MCF 10A (cell line): Measurements from ENCODE around the gene CDCA7L. TPM values are rescaled to one million over a fixed set of nuclear protein-coding genes. Genes with fewer than 3 reads are reported as not detected.
A peak's percentile ranks its signal among the peaks of the same experiment; 100 is the strongest.

ENCODE experiments used
- BruUV-seq: library from RNA; stranded (reverse); fragments of 400-500 nt; replicated peaks from 2 replicates; lab custom pipeline; 2021; lab: Mats Ljungman, UMichigan
- CTCF ChIA-PET: fragments of 300-600 bp; sonication (Branson Sonifier 250); formaldehyde crosslinking; extraction: SDS; loops from one replicate; lab custom pipeline; 2021; ENCODE audit warnings: antibody characterized with exemption, inconsistent platforms; lab: Yijun Ruan, JAX
- POLR2A ChIA-PET: fragments of 300-600, 350-650 bp; sonication (Branson Sonifier 250); formaldehyde crosslinking; extraction: SDS; loops from one replicate; lab custom pipeline; 2020; ENCODE audit warnings: antibody characterized with exemption, inconsistent platforms; lab: Yijun Ruan, JAX
- DNase-seq: peaks from one replicate; pipeline ENCODE4 v3.0.0-alpha.2; 2018; ENCODE audit not compliant: unreplicated experiment
- H3K27ac Mint-ChIP-seq: one replicate; pipeline ENCODE4 v1.8.0; 2022; ENCODE audit warnings: mild to moderate bottlenecking, low read depth, mixed read lengths; ENCODE audit not compliant: unreplicated experiment
- H3K27me3 Mint-ChIP-seq: one replicate; pipeline ENCODE4 v1.8.0; 2022; ENCODE audit warnings: mixed read lengths; ENCODE audit not compliant: insufficient read depth, unreplicated experiment
- H3K36me3 Mint-ChIP-seq: one replicate; pipeline ENCODE4 v1.8.0; 2022; ENCODE audit warnings: mild to moderate bottlenecking, moderate library complexity, mixed read lengths; ENCODE audit not compliant: insufficient read depth, unreplicated experiment
- H3K4me1 Mint-ChIP-seq: one replicate; pipeline ENCODE4 v1.8.0; 2022; ENCODE audit warnings: mixed read lengths; ENCODE audit not compliant: insufficient read depth, unreplicated experiment
- H3K4me3 Mint-ChIP-seq: one replicate; pipeline ENCODE4 v1.8.0; 2022; ENCODE audit warnings: mild to moderate bottlenecking, moderate library complexity, mixed read lengths; ENCODE audit not compliant: unreplicated experiment
- H3K9me3 Mint-ChIP-seq: one replicate; pipeline ENCODE4 v1.8.0; 2022; ENCODE audit warnings: mixed read lengths; ENCODE audit not compliant: unreplicated experiment
- intact Hi-C: fragments of 100-400 bp; cut with micrococcal nuclease; formaldehyde crosslinking; loops from 2 replicates; pipeline ENCODE4 v1.14.1; 2022
- total RNA-seq: library from RNA; stranded (reverse); gene quantifications from 2 replicates; pipeline ENCODE4 v1.2.3, GENCODE V29; 2022
- TF ChIP-seq, protein P1 (sequence below): fragments of 200-600 bp; IDR thresholded peaks from one replicate; pipeline ENCODE4 v1.8.0; 2022; ENCODE audit warnings: antibody characterized with exemption, mild to moderate bottlenecking; ENCODE audit not compliant: unreplicated experiment

The CDCA7L gene
- total RNA-seq, 1 experiment from 2014 or later, result 43.6 TPM

DNA sequence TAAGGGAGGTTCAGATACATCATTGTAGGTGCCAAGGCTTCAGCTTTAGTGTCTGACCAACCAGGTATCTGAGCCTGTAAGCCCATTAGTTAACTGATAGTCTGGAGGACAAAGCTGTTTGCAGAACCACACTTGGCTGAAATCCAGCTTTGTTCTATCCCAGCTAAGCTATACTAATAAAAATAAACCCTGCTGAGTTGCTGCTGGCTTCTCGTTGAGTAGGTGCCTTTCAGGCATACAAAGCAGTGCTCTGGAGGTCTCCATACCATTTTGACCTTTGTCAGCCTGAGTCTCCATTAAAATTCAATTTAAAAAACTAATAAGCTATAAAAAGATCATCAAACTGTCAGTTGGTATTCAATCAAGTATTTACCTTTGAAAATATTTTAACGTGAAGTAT lies 22.0 kb downstream of the CDCA7L start:
- no peaks in the 10 kb centered on the region for H3K27me3 Mint-ChIP-seq
- CTCF ChIA-PET, result interaction anchor here (0.7 to 0.8 kb wide), 2 partner anchors 9 to 19 kb away, joined by 3 to 4 read pairs; no protein-coding TSS in a partner anchor
- intact Hi-C loops, result no loop called here
- TF ChIP-seq, protein P1, sequence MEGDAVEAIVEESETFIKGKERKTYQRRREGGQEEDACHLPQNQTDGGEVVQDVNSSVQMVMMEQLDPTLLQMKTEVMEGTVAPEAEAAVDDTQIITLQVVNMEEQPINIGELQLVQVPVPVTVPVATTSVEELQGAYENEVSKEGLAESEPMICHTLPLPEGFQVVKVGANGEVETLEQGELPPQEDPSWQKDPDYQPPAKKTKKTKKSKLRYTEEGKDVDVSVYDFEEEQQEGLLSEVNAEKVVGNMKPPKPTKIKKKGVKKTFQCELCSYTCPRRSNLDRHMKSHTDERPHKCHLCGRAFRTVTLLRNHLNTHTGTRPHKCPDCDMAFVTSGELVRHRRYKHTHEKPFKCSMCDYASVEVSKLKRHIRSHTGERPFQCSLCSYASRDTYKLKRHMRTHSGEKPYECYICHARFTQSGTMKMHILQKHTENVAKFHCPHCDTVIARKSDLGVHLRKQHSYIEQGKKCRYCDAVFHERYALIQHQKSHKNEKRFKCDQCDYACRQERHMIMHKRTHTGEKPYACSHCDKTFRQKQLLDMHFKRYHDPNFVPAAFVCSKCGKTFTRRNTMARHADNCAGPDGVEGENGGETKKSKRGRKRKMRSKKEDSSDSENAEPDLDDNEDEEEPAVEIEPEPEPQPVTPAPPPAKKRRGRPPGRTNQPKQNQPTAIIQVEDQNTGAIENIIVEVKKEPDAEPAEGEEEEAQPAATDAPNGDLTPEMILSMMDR, result no peak
- peaks cover 10% of the 10 kb centered on the region for H3K4me1 Mint-ChIP-seq
- H3K36me3 Mint-ChIP-seq, result peaks cover 8% of the 10 kb centered on the region
- H3K9me3 Mint-ChIP-seq, result no peaks in the 10 kb centered on the region
- BruUV-seq, result no TSS peak
- no peak overlapping the region for H3K27ac Mint-ChIP-seq
- POLR2A ChIA-PET, result interaction anchor here (1.0 to 2.0 kb wide), 3 partner anchors 14 to 21 kb away, joined by 5 to 11 read pairs (median 5); no protein-coding TSS in a partner anchor
- H3K4me3 Mint-ChIP-seq, result no peak overlapping the region
- DNase-seq, result peak; percentile 38

DNA sequence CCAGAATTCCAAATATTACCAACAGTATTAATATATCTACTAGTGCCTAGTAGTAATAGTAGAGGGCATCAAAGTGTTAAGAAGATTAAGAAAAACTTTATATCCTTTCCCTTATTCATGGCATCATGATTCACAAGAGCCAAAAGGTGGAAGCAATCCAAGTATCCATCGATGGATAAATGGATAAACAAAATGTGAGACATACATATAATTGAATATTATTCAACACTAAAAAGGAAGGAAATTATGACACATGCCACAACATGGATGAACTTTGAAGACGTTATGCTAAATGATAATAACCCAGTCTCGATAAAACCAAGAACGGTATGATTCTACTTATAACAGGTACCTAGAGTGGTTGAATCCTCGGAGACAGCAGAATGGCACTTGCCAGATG lies 23.1 kb downstream of the CDCA7L start:
- Mint-ChIP-seq H3K36me3 (peaks cover 7% of the 10 kb centered on the region), H3K4me3 (no peak overlapping the region), H3K27ac (no peak overlapping the region), H3K9me3 (no peaks in the 10 kb centered on the region), H3K27me3 (no peaks in the 10 kb centered on the region), H3K4me1 (peaks cover 10% of the 10 kb centered on the region)
- CTCF ChIA-PET, result no interaction called here
- intact Hi-C loops, result no loop called here
- DNase-seq, result no peak
- BruUV-seq, result no TSS peak
- POLR2A ChIA-PET, result interaction anchor here (2.0 kb wide), 1 partner anchor 22 kb away, joined by 11 read pairs; no protein-coding TSS in a partner anchor
- TF ChIP-seq, protein P1, result no peak

DNA sequence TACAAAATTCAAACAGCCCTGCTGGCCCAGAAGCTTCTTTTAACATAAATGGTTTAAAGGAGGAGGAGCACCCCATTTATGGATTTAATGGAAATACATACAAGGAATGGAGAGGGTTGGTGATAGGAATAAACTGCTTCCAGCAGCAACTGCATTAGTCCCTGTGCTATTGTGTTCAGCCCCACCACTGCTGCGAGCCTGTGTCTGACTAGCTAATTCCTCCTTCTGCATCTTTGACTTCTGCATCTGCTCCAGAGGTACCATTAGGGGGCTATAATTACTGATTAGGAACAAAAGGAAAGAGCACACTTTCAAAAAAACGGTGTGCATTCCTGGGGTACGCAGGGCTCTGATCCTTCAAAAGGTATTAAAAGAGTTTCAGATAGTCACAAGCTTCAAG lies 24.8 kb downstream of the CDCA7L start:
- Mint-ChIP-seq H3K36me3 (no peaks in the 10 kb centered on the region), H3K27me3 (no peaks in the 10 kb centered on the region), H3K9me3 (no peaks in the 10 kb centered on the region), H3K4me1 (peaks cover 10% of the 10 kb centered on the region), H3K4me3 (no peak overlapping the region), H3K27ac (no peak overlapping the region)
- no peak for DNase-seq
- ChIA-PET POLR2A (interaction anchor here (0.5 to 1.3 kb wide), 2 partner anchors 10 to 477 kb away, joined by 3 read pairs; no protein-coding TSS in a partner anchor), CTCF (interaction anchor here (0.6 kb wide), 2 partner anchors 71 to 781 kb away, joined by 3 to 4 read pairs; no protein-coding TSS in a partner anchor)
- intact Hi-C loops, result no loop called here
- BruUV-seq, result no TSS peak
- TF ChIP-seq, protein P1, result no peak

DNA sequence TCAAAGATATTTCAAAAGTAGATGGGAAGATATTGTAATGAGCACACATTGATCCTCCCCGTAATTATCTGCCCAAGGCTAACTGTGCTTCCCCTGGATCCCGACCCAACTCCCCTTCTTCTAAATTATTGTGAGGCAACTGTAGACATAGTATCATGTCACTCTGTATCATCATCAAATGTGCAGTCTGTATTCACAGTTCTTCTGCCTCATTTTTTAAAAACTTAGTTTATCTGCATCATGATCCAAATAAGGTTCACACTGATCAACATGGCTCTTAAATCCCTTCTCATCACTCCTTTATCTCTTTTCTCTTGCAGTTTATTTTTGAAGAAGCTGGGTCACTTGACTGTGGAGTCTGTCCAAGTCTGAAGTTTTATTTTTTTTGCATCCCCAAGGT lies 27.5 kb downstream of the CDCA7L start:
- H3K27ac Mint-ChIP-seq, result no peak overlapping the region
- TF ChIP-seq, protein P1, result no peak
- peaks cover 11% of the 10 kb centered on the region for H3K36me3 Mint-ChIP-seq
- H3K4me3 Mint-ChIP-seq, result no peak overlapping the region
- ChIA-PET CTCF (no interaction called here), POLR2A (no interaction called here)
- DNase-seq, result no peak
- intact Hi-C loops, result no loop called here
- no peaks in the 10 kb centered on the region for H3K9me3 Mint-ChIP-seq
- no TSS peak for BruUV-seq
- H3K27me3 Mint-ChIP-seq, result no peaks in the 10 kb centered on the region
- peaks cover 12% of the 10 kb centered on the region for H3K4me1 Mint-ChIP-seq
